ENCODE results near the gene AGPAT2. TPM values are rescaled to one million over a fixed set of nuclear protein-coding genes. Genes with fewer than 3 reads are reported as not detected.

The AGPAT2 gene
- total RNA-seq, 1 donor from 2014 or later, result 49.9 TPM

- DNase-seq (ENCODE audit: low read depth, low spot score), result peak; percentile 80
Observed at GRCh38 chr9:136673975-136674785, 13.1 kb downstream of the AGPAT2 start.

DNA sequence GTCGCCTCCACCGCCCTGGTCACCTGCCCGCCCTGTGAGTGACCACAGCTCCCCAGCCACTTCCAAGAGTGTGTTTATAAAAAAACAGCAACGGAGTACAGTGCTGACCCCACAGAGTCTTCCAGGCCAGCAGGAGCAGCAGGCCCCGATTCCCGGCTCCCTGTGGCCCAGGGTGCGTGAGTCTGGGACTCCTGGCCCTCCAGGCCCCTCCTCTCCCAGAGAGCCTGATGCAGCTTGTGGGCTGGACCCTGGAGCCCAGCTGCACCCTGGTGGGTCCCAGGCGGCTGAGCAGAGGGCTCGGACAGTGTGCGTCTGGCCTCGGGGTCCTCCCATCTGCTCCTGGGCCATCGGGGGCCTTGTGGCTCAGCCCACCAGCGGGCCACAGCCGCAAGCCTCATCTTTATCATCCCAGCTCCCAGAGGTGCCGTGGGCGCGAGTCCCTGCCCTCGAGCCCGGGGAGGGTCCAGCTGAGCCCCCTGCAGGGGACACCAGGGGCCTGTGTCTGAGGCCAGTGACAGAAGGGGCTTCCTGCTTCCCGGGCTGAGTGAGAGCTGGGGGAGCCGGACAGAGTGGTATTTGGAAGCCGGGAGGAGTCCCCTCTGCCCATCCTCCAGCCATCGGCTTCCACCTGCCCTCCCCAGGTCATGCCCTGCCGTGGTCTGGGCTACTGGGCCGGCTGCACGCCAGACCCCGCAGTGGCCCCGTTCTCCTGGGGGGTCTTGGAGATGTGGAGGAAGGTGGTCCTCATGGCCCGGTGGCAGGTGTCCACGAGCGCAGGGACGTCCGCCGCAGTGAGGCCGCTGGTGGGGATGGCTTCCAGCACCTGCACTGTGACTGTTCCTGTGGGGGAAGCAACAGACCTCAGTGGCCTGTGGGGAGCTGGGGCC, 13.9 kb downstream of the AGPAT2 start:
- no peak for DNase-seq (ENCODE audit: low read depth, low spot score)

- DNase-seq (ENCODE audit: low read depth, low spot score), result no peak
Observed at GRCh38 chr9:136672431-136673087, 14.7 kb downstream of the AGPAT2 start.

- no peak for DNase-seq (ENCODE audit: low read depth, low spot score)
Observed at GRCh38 chr9:136671646-136672430, 15.4 kb downstream of the AGPAT2 start.

DNA sequence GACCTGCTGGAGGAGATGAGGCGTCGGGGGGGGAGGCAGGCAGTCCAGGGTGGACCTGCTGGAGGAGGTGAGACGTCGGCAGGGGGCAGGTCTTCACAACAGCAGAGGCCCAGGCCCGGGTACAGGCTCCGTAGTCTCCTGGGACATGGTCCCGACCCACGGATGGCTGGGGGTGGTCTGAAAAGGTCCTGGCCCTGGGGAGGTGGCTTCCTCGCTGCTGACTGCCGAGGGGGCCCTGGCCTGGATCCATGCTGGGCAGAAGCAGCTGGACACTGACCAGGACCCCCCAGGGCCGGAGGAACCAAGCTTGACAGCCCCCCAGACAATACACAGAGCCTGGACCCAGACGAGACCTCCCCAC, 16.0 kb downstream of the AGPAT2 start:
- no peak for DNase-seq (ENCODE audit: low read depth, low spot score)

DNA sequence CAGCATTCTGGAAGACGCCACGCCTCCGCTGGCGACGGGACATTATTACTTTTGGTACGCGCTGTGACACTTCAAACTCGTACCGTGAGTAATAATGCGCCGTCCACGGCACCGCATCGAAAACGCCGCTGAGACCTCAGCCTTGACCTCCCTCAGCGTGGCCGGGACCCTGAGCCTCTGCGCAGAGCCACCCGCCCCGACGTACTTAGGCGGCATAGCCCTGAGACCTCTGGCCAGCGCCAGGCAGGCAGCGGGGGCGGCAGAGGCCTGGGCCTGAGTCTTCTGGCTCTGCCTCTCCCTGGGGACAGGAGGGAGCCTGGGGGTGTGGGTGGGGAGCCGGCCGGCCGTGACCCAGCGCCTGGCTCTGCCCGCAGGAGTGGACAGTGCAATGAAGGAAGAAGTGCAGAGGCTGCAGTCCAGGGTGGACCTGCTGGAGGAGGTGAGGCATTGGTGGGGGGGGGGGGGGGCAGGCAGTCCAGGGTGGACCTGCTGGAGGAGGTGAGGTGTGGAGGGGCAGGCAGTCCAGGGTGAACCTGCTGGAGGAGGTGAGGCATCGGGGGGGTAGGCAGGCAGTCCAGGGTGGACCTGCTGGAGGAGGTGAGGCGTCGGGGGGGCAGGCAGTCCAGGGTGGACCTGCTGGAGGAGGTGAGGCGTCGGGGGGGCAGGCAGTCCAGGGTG, 16.5 kb downstream of the AGPAT2 start:
- DNase-seq (ENCODE audit: low read depth, low spot score), result no peak

- DNase-seq (ENCODE audit: low read depth, low spot score), result no peak
Observed at GRCh38 chr9:136669791-136670464, 17.3 kb downstream of the AGPAT2 start.

DNA sequence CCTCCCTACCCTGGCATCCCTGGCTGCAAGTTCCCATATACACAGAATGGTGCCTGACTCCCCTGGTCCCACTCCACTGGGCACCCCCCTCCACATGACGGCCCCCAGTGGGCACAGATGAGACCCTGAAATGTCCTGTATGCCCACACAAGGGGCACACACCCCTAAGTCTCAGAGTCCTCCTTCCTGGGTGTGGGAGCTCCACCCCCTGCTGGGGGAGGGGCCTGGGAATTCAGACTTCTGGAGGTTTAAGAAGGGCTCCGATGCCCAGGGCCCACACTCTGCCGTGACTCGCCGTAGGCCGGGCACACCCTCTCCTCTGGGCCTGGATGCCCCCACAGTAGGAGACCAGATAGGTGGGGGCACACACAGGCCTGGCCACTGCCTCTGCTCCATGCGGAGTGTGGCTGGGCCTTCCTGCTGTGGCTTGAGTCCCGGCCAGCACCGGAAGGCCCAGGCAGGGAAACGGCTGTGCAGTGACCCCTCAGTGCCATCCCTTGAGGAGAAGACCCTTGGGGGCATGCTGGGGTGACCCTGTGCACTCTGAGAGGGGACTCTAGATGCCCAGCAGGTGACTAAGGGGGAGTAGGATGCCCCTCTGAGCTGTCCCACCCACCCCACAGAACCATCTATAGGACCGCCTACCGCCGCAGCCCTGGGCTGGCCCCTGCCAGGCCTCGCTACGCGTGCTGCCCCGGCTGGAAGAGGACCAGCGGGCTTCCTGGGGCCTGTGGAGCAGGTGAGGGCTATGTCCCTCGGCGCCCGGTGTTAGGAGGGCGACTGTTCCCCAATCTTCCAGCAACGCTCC, 18.1 kb downstream of the AGPAT2 start:
- no peak for DNase-seq (ENCODE audit: low read depth, low spot score)

- no peak for DNase-seq (ENCODE audit: low read depth, low spot score)
Observed at GRCh38 chr9:136667940-136668760, 19.1 kb downstream of the AGPAT2 start.

GRCh38 chr9:136667214-136667939, 19.9 kb downstream of the AGPAT2 start:
- DNase-seq (ENCODE audit: low read depth, low spot score), result no peak

DNA sequence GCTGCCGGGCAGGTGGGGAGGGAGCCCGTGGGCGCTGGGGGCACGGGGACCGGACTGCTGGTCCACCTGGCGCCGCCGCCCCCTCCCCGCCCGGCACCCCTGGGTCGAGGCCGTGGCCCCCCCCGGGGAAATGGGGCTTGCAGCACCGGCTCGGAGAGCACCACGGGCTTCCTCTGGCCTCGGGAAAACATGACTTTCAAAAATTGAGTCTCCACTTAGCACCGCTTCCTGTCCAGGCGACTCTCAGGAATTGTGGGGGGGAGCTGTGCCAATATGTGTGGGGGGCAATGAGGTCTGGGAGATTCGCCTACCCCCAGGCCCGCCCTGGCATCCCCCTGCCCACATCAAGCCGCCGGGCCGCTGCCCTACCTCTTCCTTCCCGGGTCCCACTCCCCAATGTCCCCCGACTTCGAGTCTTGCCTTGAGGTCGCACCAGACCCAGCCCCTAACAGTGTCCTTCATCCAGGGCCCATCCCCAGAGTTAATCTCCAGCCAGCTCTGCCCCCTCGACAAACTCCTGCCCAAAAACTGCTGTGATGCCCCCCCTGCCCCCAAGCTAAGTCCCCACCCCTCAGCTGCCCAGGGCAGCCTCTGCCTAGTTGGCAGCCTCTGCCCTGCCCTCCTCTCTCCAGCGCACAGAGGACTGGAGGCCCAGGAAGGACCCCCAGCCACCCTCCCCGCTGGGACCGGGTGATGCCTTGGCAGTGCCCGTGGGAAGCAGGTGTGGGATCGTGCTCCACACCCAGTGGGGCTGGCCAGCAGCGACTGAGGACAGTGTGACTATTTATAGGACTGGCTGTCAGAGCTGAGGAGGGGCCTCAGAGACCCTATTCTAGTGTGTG, 20.7 kb downstream of the AGPAT2 start:
- no peak for DNase-seq (ENCODE audit: low read depth, low spot score)

GRCh38 chr9:136665704-136666371, 21.4 kb downstream of the AGPAT2 start:
- no peak for DNase-seq (ENCODE audit: low read depth, low spot score)

GRCh38 chr9:136665111-136665703, 22.1 kb downstream of the AGPAT2 start:
- DNase-seq (ENCODE audit: low read depth, low spot score), result no peak

- no peak for DNase-seq (ENCODE audit: low read depth, low spot score)
Observed at GRCh38 chr9:136664000-136664915, 23.0 kb downstream of the AGPAT2 start.

Measured in pulmonary artery endothelial cell (primary cell).